MCF 10A (cell line): ENCODE results near the gene NRL. TPM values are rescaled to one million over a fixed set of nuclear protein-coding genes. Genes with fewer than 3 reads are reported as not detected.

Experiments
- BruUV-seq: library from RNA; stranded (reverse); fragments of 400-500 nt; replicated peaks from 2 replicates; lab custom pipeline; 2021; lab: Mats Ljungman, UMichigan
- CTCF ChIA-PET: fragments of 300-600 bp; sonication (Branson Sonifier 250); formaldehyde crosslinking; extraction: SDS; loops from one replicate; lab custom pipeline; 2021; ENCODE audit warnings: antibody characterized with exemption, inconsistent platforms; lab: Yijun Ruan, JAX
- POLR2A ChIA-PET: fragments of 300-600, 350-650 bp; sonication (Branson Sonifier 250); formaldehyde crosslinking; extraction: SDS; loops from one replicate; lab custom pipeline; 2020; ENCODE audit warnings: antibody characterized with exemption, inconsistent platforms; lab: Yijun Ruan, JAX
- DNase-seq: peaks from one replicate; pipeline ENCODE4 v3.0.0-alpha.2; 2018; ENCODE audit not compliant: unreplicated experiment
- H3K27ac Mint-ChIP-seq: one replicate; pipeline ENCODE4 v1.8.0; 2022; ENCODE audit warnings: mild to moderate bottlenecking, low read depth, mixed read lengths; ENCODE audit not compliant: unreplicated experiment
- H3K27me3 Mint-ChIP-seq: one replicate; pipeline ENCODE4 v1.8.0; 2022; ENCODE audit warnings: mixed read lengths; ENCODE audit not compliant: insufficient read depth, unreplicated experiment
- H3K36me3 Mint-ChIP-seq: one replicate; pipeline ENCODE4 v1.8.0; 2022; ENCODE audit warnings: mild to moderate bottlenecking, moderate library complexity, mixed read lengths; ENCODE audit not compliant: insufficient read depth, unreplicated experiment
- H3K4me1 Mint-ChIP-seq: one replicate; pipeline ENCODE4 v1.8.0; 2022; ENCODE audit warnings: mixed read lengths; ENCODE audit not compliant: insufficient read depth, unreplicated experiment
- H3K4me3 Mint-ChIP-seq: one replicate; pipeline ENCODE4 v1.8.0; 2022; ENCODE audit warnings: mild to moderate bottlenecking, moderate library complexity, mixed read lengths; ENCODE audit not compliant: unreplicated experiment
- H3K9me3 Mint-ChIP-seq: one replicate; pipeline ENCODE4 v1.8.0; 2022; ENCODE audit warnings: mixed read lengths; ENCODE audit not compliant: unreplicated experiment
- CTCF ChIP-seq: fragments of 200-600 bp; IDR thresholded peaks from one replicate; pipeline ENCODE4 v1.8.0; 2022; ENCODE audit warnings: antibody characterized with exemption, mild to moderate bottlenecking; ENCODE audit not compliant: unreplicated experiment
- intact Hi-C: fragments of 100-400 bp; cut with micrococcal nuclease; formaldehyde crosslinking; loops from 2 replicates; pipeline ENCODE4 v1.14.1; 2022
- total RNA-seq: library from RNA; stranded (reverse); gene quantifications from 2 replicates; pipeline ENCODE4 v1.2.3, GENCODE V29; 2022

NRL gene
- total RNA-seq, 1 experiment from 2014 or later: 2.1 TPM

DNA sequence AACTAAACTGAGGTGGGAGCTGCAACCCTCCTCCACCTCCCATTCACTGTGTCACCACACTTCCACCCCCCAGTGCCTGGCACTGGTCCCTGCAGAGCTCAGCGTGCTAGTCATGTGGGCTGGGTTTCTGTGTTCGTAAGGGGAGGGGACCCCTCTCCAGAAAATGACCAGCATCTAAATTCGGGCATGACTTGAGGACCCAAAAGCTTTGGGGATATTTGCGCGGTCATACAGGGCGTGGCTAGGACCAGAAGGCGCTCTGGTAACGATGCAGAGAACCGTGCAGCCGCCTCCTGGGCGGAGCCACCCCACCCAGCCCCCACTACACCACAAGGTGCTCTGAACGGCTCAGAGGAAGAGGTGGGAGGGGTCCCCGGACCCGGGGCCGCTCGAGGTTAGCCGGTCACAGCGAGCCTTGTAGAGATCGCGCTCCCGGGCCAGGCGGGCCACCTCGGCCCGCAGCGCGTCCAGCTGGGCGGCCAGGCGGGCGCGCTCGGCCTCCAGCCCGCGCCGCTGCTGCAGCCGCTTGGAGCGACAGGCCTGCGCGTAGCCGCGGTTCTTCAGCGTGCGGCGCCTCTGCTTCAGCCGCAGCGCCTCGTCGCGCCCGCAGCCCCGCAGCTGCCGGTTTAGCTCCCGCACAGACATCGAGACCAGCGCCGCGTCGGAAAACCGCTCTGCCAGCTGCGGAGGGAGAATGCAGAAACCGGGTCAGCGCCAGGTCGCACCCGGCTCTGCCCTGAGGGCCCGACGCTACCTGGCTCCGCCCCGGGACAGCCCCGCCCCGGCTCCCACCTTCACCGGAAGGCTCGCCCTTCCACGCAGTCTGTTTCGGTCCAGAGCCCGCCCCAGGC lies 33.6 kb downstream of the NRL start:
- Mint-ChIP-seq H3K27me3 (peaks cover 25% of the 10 kb centered on the region), H3K27ac (no peak overlapping the region), H3K36me3 (no peaks in the 10 kb centered on the region), H3K4me3 (peak overlapping the region; percentile 74), H3K9me3 (no peaks in the 10 kb centered on the region), H3K4me1 (no peaks in the 10 kb centered on the region)
- BruUV-seq: no TSS peak
- no peak for TF ChIP-seq CTCF
- CTCF ChIA-PET: interaction anchor here (0.6 to 4.5 kb wide), 14 partner anchors 10 to 1637 kb away, joined by 3 to 58 read pairs (median 4); partner anchors contain the start of gene PCK2
- POLR2A ChIA-PET: interaction anchor here (0.6 to 1.4 kb wide), 9 partner anchors 13 to 162 kb away, joined by 3 to 6 read pairs (median 3); partner anchors contain the start of genes CARMIL3, EMC9, MDP1 and PCK2
- intact Hi-C loops: loop anchor here (2.0 kb wide), 1 partner anchor 28 kb away; the partner anchor contains the start of gene CARMIL3
- DNase-seq: peak; percentile 29

- BruUV-seq: no TSS peak
- POLR2A ChIA-PET: interaction anchor here (1.0 kb wide), 1 partner anchor 61 kb away, joined by 6 read pairs; the partner anchor contains the start of gene EMC9
These were observed 34.6 kb downstream of the NRL start for GRCh38 chr14:24080142-24080530.

DNA sequence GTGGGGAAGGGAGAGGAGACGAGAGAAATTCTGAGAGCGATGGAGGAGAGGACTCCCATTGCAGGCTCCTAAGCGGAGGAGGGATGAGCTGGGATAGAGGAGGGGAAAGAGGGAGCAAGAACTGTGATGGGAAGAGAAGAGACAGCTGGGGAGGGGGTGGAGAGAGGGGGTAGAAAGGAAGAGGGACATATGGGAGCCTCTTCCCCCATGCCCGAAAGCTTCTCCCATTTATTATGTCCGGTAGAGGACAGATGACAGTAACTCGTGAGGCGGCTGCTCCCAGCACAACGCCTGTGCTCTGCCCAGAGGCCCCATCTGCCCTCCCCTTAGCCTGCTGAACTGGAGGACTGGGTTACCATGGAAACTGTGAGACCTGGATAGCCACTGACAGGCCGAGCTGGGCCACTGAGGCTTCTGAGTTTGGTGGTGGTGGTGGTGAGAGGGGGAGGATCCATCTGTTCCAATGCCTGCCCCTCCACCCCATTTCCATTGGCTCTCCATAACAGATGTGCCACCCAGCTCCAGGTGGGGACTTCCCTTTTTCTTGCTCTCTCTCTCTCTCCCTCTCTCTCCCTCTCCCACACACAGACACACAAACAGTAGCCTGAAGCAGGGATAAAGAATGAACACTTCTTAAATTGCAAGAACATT lies 35.1 kb downstream of the NRL start:
- intact Hi-C loops: loop anchor here (2.0 kb wide), 1 partner anchor 27 kb away; the partner anchor contains the start of gene CARMIL3
- no peaks in the 10 kb centered on the region for H3K9me3 Mint-ChIP-seq
- H3K36me3 Mint-ChIP-seq: no peaks in the 10 kb centered on the region
- BruUV-seq: no TSS peak
- POLR2A ChIA-PET: no interaction called here
- CTCF ChIA-PET: interaction anchor here (0.6 to 4.5 kb wide), 11 partner anchors 9 to 73 kb away, joined by 3 to 58 read pairs (median 4); no protein-coding TSS in a partner anchor
- DNase-seq: no peak
- H3K27me3 Mint-ChIP-seq: peaks cover 25% of the 10 kb centered on the region
- no peak overlapping the region for H3K4me3 Mint-ChIP-seq
- H3K4me1 Mint-ChIP-seq: no peaks in the 10 kb centered on the region
- no peak for TF ChIP-seq CTCF
- H3K27ac Mint-ChIP-seq: no peak overlapping the region

More at GRCh38 chr14:24080142-24080530, 34.6 kb downstream of the NRL start:
- Mint-ChIP-seq H3K9me3 (no peaks in the 10 kb centered on the region), H3K4me1 (no peaks in the 10 kb centered on the region), H3K36me3 (no peaks in the 10 kb centered on the region), H3K4me3 (peak overlapping the region; percentile 74), H3K27ac (no peak overlapping the region), H3K27me3 (peaks cover 25% of the 10 kb centered on the region)
- no peak for TF ChIP-seq CTCF
- CTCF ChIA-PET: interaction anchor here (0.5 to 4.5 kb wide), 15 partner anchors 8 to 492 kb away, joined by 3 to 58 read pairs (median 4); partner anchors contain the start of gene PCK2
- intact Hi-C loops: loop anchor here (2.0 kb wide), 1 partner anchor 27 kb away; the partner anchor contains the start of gene CARMIL3
- DNase-seq: no peak
